Endothelial cell of umbilical vein (primary cell): ENCODE results near the gene FGF12. TPM values are rescaled to one million over a fixed set of nuclear protein-coding genes. Genes with fewer than 3 reads are reported as not detected.

ENCODE experiments used
- BruUV-seq: library from RNA; stranded (reverse); fragments of 400-500 nt; replicated peaks from 2 replicates; lab custom pipeline; 2021; lab: Mats Ljungman, UMichigan
- CTCF ChIA-PET: fragments of 300-600, 350-600 bp; sonication (Branson Sonifier 250); formaldehyde crosslinking; loops from one replicate; lab custom pipeline; 2021; ENCODE audit warnings: antibody characterized with exemption, inconsistent platforms; lab: Charles Lee
- POLR2A ChIA-PET: fragments of 300-600, 350-600 bp; sonication (Branson Sonifier 250); formaldehyde crosslinking; loops from one replicate; lab custom pipeline; 2021; ENCODE audit warnings: antibody characterized with exemption, inconsistent platforms; lab: Charles Lee
- DNase-seq: peaks from one replicate; pipeline ENCODE4 v3.0.0-alpha.2; 2011; ENCODE audit warnings: low read depth, low spot score
- FAIRE-seq: peaks from 2 replicates; lab custom pipeline; 2011; peaks lifted over from hg19 to GRCh38; lab: Jason Lieb, UNC
- H2AFZ ChIP-seq: 2 replicates; pipeline ENCODE4 v1.6.0; 2012; ENCODE audit warnings: low read depth, low read length, control low read depth, inconsistent platforms
- H3K27ac ChIP-seq: 2 replicates; pipeline ENCODE4 v1.5.1; 2011; ENCODE audit warnings: low read depth, mild to moderate bottlenecking, control low read depth, low read length, moderate library complexity; ENCODE audit not compliant: insufficient read depth
- H3K27me3 ChIP-seq, 2 experiments: 2 replicates each; pipeline versions ENCODE4 v1.6.0 to v1.6.1; 2011; ENCODE audit warnings: low read length in 2 of 2, mixed read lengths in 1 of 2; ENCODE audit not compliant: control insufficient read depth in 2 of 2, insufficient read depth in 2 of 2
- H3K36me3 ChIP-seq, 2 experiments: 2 replicates in 1 of 2; 3 replicates in 1 of 2; pipeline ENCODE4 v1.5.1; 2011; ENCODE audit warnings: low read length in 2 of 2, mild to moderate bottlenecking in 1 of 2, moderate library complexity in 1 of 2; ENCODE audit not compliant: control insufficient read depth in 2 of 2, insufficient read depth in 2 of 2; ENCODE audit errors: extremely low read depth in 1 of 2
- H3K4me1 ChIP-seq: 3 replicates; pipeline ENCODE4 v1.5.1; 2011; ENCODE audit warnings: mild to moderate bottlenecking, low read length; ENCODE audit not compliant: control insufficient read depth, insufficient read depth; ENCODE audit errors: extremely low read depth
- H3K4me2 ChIP-seq: 2 replicates; pipeline ENCODE4 v1.6.1; 2011; ENCODE audit warnings: low read length, control low read depth, mixed read lengths; ENCODE audit not compliant: insufficient read depth
- H3K4me3 ChIP-seq, 3 experiments: fragments of 200-600 bp in 1 of 3; sonication (generic), shearing (Covaris generic) in 1 of 3; replicated peaks in 1 of 3; 2 replicates each; pipeline ENCODE4 v1.5.1; 2011 to 2016; ENCODE audit warnings: control low read depth in 3 of 3, low read length in 3 of 3, mild to moderate bottlenecking in 2 of 3, inconsistent platforms in 1 of 3, low read depth in 1 of 3, moderate library complexity in 1 of 3; ENCODE audit not compliant: insufficient read depth in 1 of 3
- H3K79me2 ChIP-seq: 2 replicates; pipeline ENCODE4 v1.6.0; 2012; ENCODE audit warnings: low read length, inconsistent platforms; ENCODE audit not compliant: control insufficient read depth, insufficient read depth
- H3K9ac ChIP-seq: replicated peaks from 2 replicates; pipeline ENCODE3; 2011; ENCODE audit warnings: low read length, control low read depth; ENCODE audit not compliant: insufficient read depth; ENCODE audit errors: extremely low read depth
- H3K9me1 ChIP-seq: replicated peaks from 3 replicates; pipeline ENCODE4 v1.6.0; 2011; ENCODE audit warnings: mild to moderate bottlenecking, low read length; ENCODE audit not compliant: control insufficient read depth, insufficient read depth; ENCODE audit errors: extremely low read depth
- H3K9me3 ChIP-seq: replicated peaks from 2 replicates; pipeline ENCODE4 v1.5.1; 2012; ENCODE audit warnings: low read length, inconsistent platforms; ENCODE audit not compliant: control insufficient read depth, insufficient read depth
- H4K20me1 ChIP-seq: replicated peaks from 2 replicates; pipeline ENCODE3; 2011; ENCODE audit warnings: mild to moderate bottlenecking, low read length; ENCODE audit not compliant: control insufficient read depth, insufficient read depth; ENCODE audit errors: extremely low read depth
- EZH2 ChIP-seq: IDR thresholded peaks from 2 replicates; pipeline ENCODE4 v1.6.1; 2012; ENCODE audit warnings: borderline replicate concordance, low read depth, mild to moderate bottlenecking, moderate library complexity, low read length, inconsistent platforms; ENCODE audit not compliant: severe bottlenecking
- FOS ChIP-seq: IDR thresholded peaks from 2 replicates; pipeline ENCODE4 v1.6.1; 2011; ENCODE audit warnings: mild to moderate bottlenecking, low read length, moderate library complexity, borderline replicate concordance; ENCODE audit not compliant: insufficient read depth
- GATA2 ChIP-seq: IDR thresholded peaks from 2 replicates; pipeline ENCODE4 v1.7.0; 2011; ENCODE audit warnings: low read depth, mild to moderate bottlenecking, moderate library complexity, mixed read lengths, low read length; ENCODE audit not compliant: insufficient read length, insufficient read depth
- JUN ChIP-seq: IDR thresholded peaks from 2 replicates; pipeline ENCODE4 v1.6.1; 2011; ENCODE audit warnings: borderline replicate concordance, low read depth; ENCODE audit not compliant: insufficient read length, insufficient read depth
- MYC ChIP-seq: IDR thresholded peaks from one replicate; pipeline ENCODE4 v1.6.1; 2011; ENCODE audit warnings: mild to moderate bottlenecking, low read depth, low read length
- POLR2A ChIP-seq: IDR thresholded peaks from 2 replicates; pipeline ENCODE4 v1.6.1; 2012; ENCODE audit warnings: low read depth, mild to moderate bottlenecking, control low read depth, low read length
- POLR2AphosphoS5 ChIP-seq: IDR thresholded peaks from 2 replicates; pipeline ENCODE4 v1.6.1; 2012; ENCODE audit warnings: low read depth, mild to moderate bottlenecking, control low read depth, low read length, moderate library complexity; ENCODE audit not compliant: insufficient read depth
- dilution Hi-C: fragments of 300-500 bp; cut with MboI; formaldehyde crosslinking; loops from one replicate; pipeline ENCODE4 v1.15.0; 2019; ENCODE audit warnings: low sequenced_read_pairs; ENCODE audit not compliant: extremely low pct_ligation_motif_present
- intact Hi-C: fragments of 100-400 bp; cut with micrococcal nuclease; formaldehyde crosslinking; loops from one replicate; pipeline ENCODE4 v1.10.0; 2022
- polyA plus RNA-seq, 4 experiments: library from polyadenylated mRNA; depleted of rRNA in 3 of 4; stranded (reverse) in 3 of 4; unstranded in 1 of 4; fragments of >200 nt; gene quantifications; 2 replicates each; pipeline versions ENCODE4 v1.2.1 to v1.2.3, GENCODE V29; 2011 to 2012; ENCODE audit warnings: missing spikeins in 1 of 4
- total RNA-seq: library from RNA; stranded (reverse); gene quantifications from 2 replicates; pipeline ENCODE4 v1.2.3, GENCODE V29; 2021
- TF ChIP-seq, protein P1 (sequence below): IDR thresholded peaks from 2 replicates; pipeline ENCODE4 v1.6.1; 2011; ENCODE audit not compliant: insufficient read depth, insufficient read length
- TF ChIP-seq, protein P2 (sequence below), 2 donors: IDR thresholded peaks; 1 replicate in 1 of 2; 2 replicates in 1 of 2; pipeline ENCODE4 v1.5.1; 2011; ENCODE audit warnings: low read length in 2 of 2, mild to moderate bottlenecking in 2 of 2, moderate library complexity in 2 of 2, control low read depth in 1 of 2, inconsistent platforms in 1 of 2, low read depth in 1 of 2; ENCODE audit not compliant: insufficient read depth in 1 of 2; ENCODE audit errors: extremely low read depth in 1 of 2

FGF12 gene
- total and polyA plus RNA-seq, 2 donors (not counting 3 experiments of a cell fraction or from before 2014, with no cell fraction given): 0.72 to 2.5 TPM

GRCh38 chr3:192490720-192491119 lies 236.6 kb downstream of the FGF12 start:
- no peak for DNase-seq
- no peak overlapping the region for H3K9ac ChIP-seq
- no peaks in the 10 kb centered on the region for H3K36me3 ChIP-seq
- H3K4me1 ChIP-seq: peaks cover 11% of the 10 kb centered on the region
- H4K20me1 ChIP-seq: no peaks in the 10 kb centered on the region
- FAIRE-seq: no peak
- H2AFZ ChIP-seq: no peak overlapping the region
- ChIA-PET POLR2A (no interaction called here), CTCF (no interaction called here)
- intact Hi-C loops (no loop called here), dilution Hi-C loops (no loop called here)
- no peaks in the 10 kb centered on the region for H3K9me3 ChIP-seq
- H3K27me3 ChIP-seq: peaks cover 2% of the 10 kb centered on the region in 2 experiments
- no TSS peak for BruUV-seq
- H3K9me1 ChIP-seq: no peaks in the 10 kb centered on the region
- H3K4me2 ChIP-seq: no peak overlapping the region
- TF ChIP-seq, protein P1, sequence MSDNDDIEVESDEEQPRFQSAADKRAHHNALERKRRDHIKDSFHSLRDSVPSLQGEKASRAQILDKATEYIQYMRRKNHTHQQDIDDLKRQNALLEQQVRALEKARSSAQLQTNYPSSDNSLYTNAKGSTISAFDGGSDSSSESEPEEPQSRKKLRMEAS: no peak
- TF ChIP-seq POLR2AphosphoS5 (no peak), GATA2 (no peak), FOS (no peak), MYC (no peak), JUN (no peak), POLR2A (no peak), EZH2 (no peak)
- TF ChIP-seq, protein P2, sequence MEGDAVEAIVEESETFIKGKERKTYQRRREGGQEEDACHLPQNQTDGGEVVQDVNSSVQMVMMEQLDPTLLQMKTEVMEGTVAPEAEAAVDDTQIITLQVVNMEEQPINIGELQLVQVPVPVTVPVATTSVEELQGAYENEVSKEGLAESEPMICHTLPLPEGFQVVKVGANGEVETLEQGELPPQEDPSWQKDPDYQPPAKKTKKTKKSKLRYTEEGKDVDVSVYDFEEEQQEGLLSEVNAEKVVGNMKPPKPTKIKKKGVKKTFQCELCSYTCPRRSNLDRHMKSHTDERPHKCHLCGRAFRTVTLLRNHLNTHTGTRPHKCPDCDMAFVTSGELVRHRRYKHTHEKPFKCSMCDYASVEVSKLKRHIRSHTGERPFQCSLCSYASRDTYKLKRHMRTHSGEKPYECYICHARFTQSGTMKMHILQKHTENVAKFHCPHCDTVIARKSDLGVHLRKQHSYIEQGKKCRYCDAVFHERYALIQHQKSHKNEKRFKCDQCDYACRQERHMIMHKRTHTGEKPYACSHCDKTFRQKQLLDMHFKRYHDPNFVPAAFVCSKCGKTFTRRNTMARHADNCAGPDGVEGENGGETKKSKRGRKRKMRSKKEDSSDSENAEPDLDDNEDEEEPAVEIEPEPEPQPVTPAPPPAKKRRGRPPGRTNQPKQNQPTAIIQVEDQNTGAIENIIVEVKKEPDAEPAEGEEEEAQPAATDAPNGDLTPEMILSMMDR (IDR thresholded peaks at IDR 0.05; ENCODE audit: extremely low read depth in 1 of 2, insufficient read depth in 1 of 2, low read depth in 1 of 2, low read length in 2 of 2): no peak
- no peak overlapping the region for H3K4me3 ChIP-seq
- no peak overlapping the region for H3K27ac ChIP-seq
- H3K79me2 ChIP-seq: no peaks in the 10 kb centered on the region
